WTC11 (cell line): ENCODE data around the gene STK11. TPM values are rescaled to one million over a fixed set of nuclear protein-coding genes. Genes with fewer than 3 reads are reported as not detected.
A peak's percentile ranks its signal among the peaks of the same experiment; 100 is the strongest.

Source experiments
- ATAC-seq: fragments of 200-7000 bp; cut with Tn5 transposase; 2 replicates; pipeline ENCODE4 v1.10.0; 2021; ENCODE audit warnings: mild to moderate bottlenecking, moderate library complexity
- CTCF ChIA-PET: fragments of 300-600 bp; sonication (Branson Sonifier 250); formaldehyde crosslinking; loops from one replicate; lab custom pipeline; 2021; ENCODE audit warnings: antibody characterized with exemption; lab: Charles Lee
- POLR2A ChIA-PET: fragments of 350-600 bp; sonication (Branson Sonifier 250); formaldehyde crosslinking; loops from one replicate; lab custom pipeline; 2021; ENCODE audit warnings: antibody characterized with exemption; lab: Charles Lee
- DNase-seq: peaks from one replicate; pipeline ENCODE4 v3.0.0; 2021; ENCODE audit warnings: low spot score
- H3K27ac Mint-ChIP-seq: 2 replicates; pipeline ENCODE4 v1.8.0; 2021; ENCODE audit warnings: mixed read lengths
- H3K27me3 Mint-ChIP-seq: 2 replicates; pipeline ENCODE4 v1.8.0; 2021; ENCODE audit warnings: low read depth, mild to moderate bottlenecking, moderate library complexity, mixed read lengths
- H3K36me3 Mint-ChIP-seq: 2 replicates; pipeline ENCODE4 v1.8.0; 2021; ENCODE audit warnings: mixed read lengths
- H3K4me1 Mint-ChIP-seq: 2 replicates; pipeline ENCODE4 v1.8.0; 2022; ENCODE audit warnings: mixed read lengths
- H3K4me3 Mint-ChIP-seq: 2 replicates; pipeline ENCODE4 v1.8.0; 2021; ENCODE audit warnings: mild to moderate bottlenecking, moderate library complexity, mixed read lengths
- H3K9me3 Mint-ChIP-seq: 2 replicates; pipeline ENCODE4 v1.8.0; 2021; ENCODE audit warnings: mixed read lengths
- CBFB ChIP-seq: sonication (generic); formaldehyde crosslinking; IDR thresholded peaks from 2 replicates; pipeline ENCODE4 v1.8.1; 2022; ENCODE audit warnings: mild to moderate bottlenecking, low read depth, missing genetic modification reagents
- CREB1 ChIP-seq: sonication (generic); formaldehyde crosslinking; IDR thresholded peaks from 2 replicates; pipeline ENCODE4 v1.8.0; 2023; ENCODE audit warnings: mild to moderate bottlenecking, missing genetic modification reagents
- ELF4 ChIP-seq: sonication (generic); formaldehyde crosslinking; IDR thresholded peaks from 2 replicates; pipeline ENCODE4 v1.8.1; 2022; ENCODE audit warnings: low read depth, mild to moderate bottlenecking, moderate library complexity, missing genetic modification reagents
- EMX1 ChIP-seq: fragments of 250-450 bp; sonication (Bioruptor Pico); IDR thresholded peaks from 2 replicates; pipeline ENCODE4 v1.8.0; 2021; ENCODE audit warnings: mild to moderate bottlenecking
- ETV6 ChIP-seq: sonication (generic); formaldehyde crosslinking; IDR thresholded peaks from 2 replicates; pipeline ENCODE4 v1.8.1; 2022; ENCODE audit warnings: mild to moderate bottlenecking, missing genetic modification reagents
- FOXK1 ChIP-seq: sonication (generic); formaldehyde crosslinking; IDR thresholded peaks from 2 replicates; pipeline ENCODE4 v1.8.0; 2022; ENCODE audit warnings: mild to moderate bottlenecking, moderate library complexity, missing genetic modification reagents
- FOXP1 ChIP-seq: sonication (generic); formaldehyde crosslinking; IDR thresholded peaks from 2 replicates; pipeline ENCODE4 v1.8.0; 2022; ENCODE audit warnings: missing genetic modification reagents, mild to moderate bottlenecking, moderate library complexity, borderline replicate concordance
- GABPB1 ChIP-seq: sonication (generic); formaldehyde crosslinking; IDR thresholded peaks from 2 replicates; pipeline ENCODE4 v1.8.1; 2023; ENCODE audit warnings: mild to moderate bottlenecking, missing genetic modification reagents
- HMGA2 ChIP-seq: fragments of 250-450 bp; sonication (Bioruptor Pico); IDR thresholded peaks from 2 replicates; pipeline ENCODE4 v1.4.0; 2021; ENCODE audit warnings: mild to moderate bottlenecking, moderate library complexity
- MYBL2 ChIP-seq: sonication (generic); formaldehyde crosslinking; IDR thresholded peaks from 2 replicates; pipeline ENCODE4 v1.8.1; 2023; ENCODE audit warnings: mild to moderate bottlenecking, moderate library complexity, missing genetic modification reagents
- PRRX2 ChIP-seq: fragments of 250-450 bp; sonication (Bioruptor Pico); IDR thresholded peaks from 2 replicates; pipeline ENCODE4 v1.8.0; 2021; ENCODE audit warnings: mild to moderate bottlenecking
- TEAD1 ChIP-seq: sonication (generic); formaldehyde crosslinking; IDR thresholded peaks from 2 replicates; pipeline ENCODE4 v1.8.0; 2022; ENCODE audit warnings: mild to moderate bottlenecking, missing genetic modification reagents
- TP53 ChIP-seq: sonication (generic); formaldehyde crosslinking; IDR thresholded peaks from 2 replicates; pipeline ENCODE4 v1.8.1; 2023; ENCODE audit warnings: mild to moderate bottlenecking, missing genetic modification reagents
- ZBTB21 ChIP-seq: sonication (generic); formaldehyde crosslinking; IDR thresholded peaks from 2 replicates; pipeline ENCODE4 v1.8.1; 2023; ENCODE audit warnings: mild to moderate bottlenecking, missing genetic modification reagents, borderline replicate concordance
- ZNF121 ChIP-seq: sonication (generic); formaldehyde crosslinking; IDR thresholded peaks from 2 replicates; pipeline ENCODE4 v1.8.0; 2023; ENCODE audit warnings: missing genetic modification reagents
- ZNF138 ChIP-seq: sonication (generic); formaldehyde crosslinking; conservative IDR thresholded peaks from 2 replicates; pipeline ENCODE4 v1.8.1; 2022; ENCODE audit warnings: mild to moderate bottlenecking, moderate library complexity, missing genetic modification reagents
- ZNF219 ChIP-seq: sonication (generic); formaldehyde crosslinking; IDR thresholded peaks from 2 replicates; pipeline ENCODE4 v1.8.0; 2023; ENCODE audit warnings: missing genetic modification reagents, mild to moderate bottlenecking, borderline replicate concordance
- ZNF281 ChIP-seq: sonication (generic); formaldehyde crosslinking; IDR thresholded peaks from 2 replicates; pipeline ENCODE4 v1.8.0; 2023; ENCODE audit warnings: mild to moderate bottlenecking, missing genetic modification reagents
- ZNF416 ChIP-seq: fragments of 250-450 bp; sonication (Bioruptor Pico); IDR thresholded peaks from 2 replicates; pipeline ENCODE4 v1.9.0; 2021; ENCODE audit warnings: mild to moderate bottlenecking, inconsistent platforms
- ZNF425 ChIP-seq: fragments of 250-450 bp; sonication (Bioruptor Pico); conservative IDR thresholded peaks from 2 replicates; pipeline ENCODE4 v1.9.0; 2021; ENCODE audit warnings: mild to moderate bottlenecking
- ZNF671 ChIP-seq: fragments of 250-450 bp; sonication (Bioruptor Pico); IDR thresholded peaks from 2 replicates; pipeline ENCODE4 v1.8.0; 2021; ENCODE audit warnings: mild to moderate bottlenecking
- total RNA-seq: library from RNA; stranded (reverse); gene quantifications from 3 replicates; pipeline ENCODE4 v1.2.3, GENCODE V29; 2021
- TF ChIP-seq, protein P1 (sequence below): fragments of 250-450 bp; sonication (Bioruptor Pico); IDR thresholded peaks from 2 replicates; pipeline ENCODE4 v1.9.0; 2021; ENCODE audit warnings: mild to moderate bottlenecking
- TF ChIP-seq, protein P2 (sequence below): sonication (generic); formaldehyde crosslinking; IDR thresholded peaks from 2 replicates; pipeline ENCODE4 v1.8.0; 2022; ENCODE audit warnings: mild to moderate bottlenecking, missing genetic modification reagents
- TF ChIP-seq, protein P3 (sequence below): fragments of 250-450 bp; sonication (Bioruptor Pico); IDR thresholded peaks from 2 replicates; pipeline ENCODE4 v1.9.0; 2021; ENCODE audit warnings: mild to moderate bottlenecking, borderline replicate concordance
- TF ChIP-seq, protein P4 (sequence below): sonication (generic); formaldehyde crosslinking; IDR thresholded peaks from 2 replicates; pipeline ENCODE4 v1.8.0; 2022; ENCODE audit warnings: mild to moderate bottlenecking, missing genetic modification reagents

The STK11 gene
- total RNA-seq, 1 experiment from 2014 or later, result 112 TPM

DNA sequence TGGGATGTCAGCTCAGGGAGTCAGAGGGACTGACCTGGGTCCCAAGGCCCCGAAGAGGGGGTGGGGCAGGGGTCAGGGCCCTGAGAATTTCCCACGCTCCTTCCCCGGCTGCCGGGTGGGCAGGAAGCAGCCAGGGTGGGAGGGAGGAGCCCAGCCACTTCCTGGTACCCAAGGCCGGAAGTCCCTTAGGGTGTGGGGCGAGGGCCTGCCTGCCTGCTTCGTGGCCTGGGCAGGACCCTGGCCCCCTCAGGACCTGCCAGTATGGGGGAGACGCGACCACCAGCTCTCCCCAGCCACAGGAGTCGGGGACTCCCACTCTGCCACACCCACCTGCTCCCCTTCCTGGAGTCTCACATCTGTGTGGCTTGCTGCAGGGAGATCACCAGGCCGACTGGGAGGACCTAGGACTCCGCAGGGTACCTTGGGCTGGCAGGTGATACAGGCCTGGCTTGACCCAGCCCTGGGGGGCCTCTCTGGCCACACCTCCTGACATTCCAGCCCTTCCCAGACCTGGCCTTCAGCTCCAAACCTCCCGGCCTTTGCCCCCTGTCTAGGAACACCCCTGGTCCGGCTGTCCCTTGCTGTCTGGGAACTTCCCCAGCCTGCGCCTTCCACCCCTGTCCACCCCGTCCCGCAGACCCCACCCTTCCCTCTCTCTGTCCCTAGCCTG, 53.8 kb downstream of the STK11 start:
- no peaks in the 10 kb centered on the region for H3K9me3 Mint-ChIP-seq
- H3K27me3 Mint-ChIP-seq, result no peaks in the 10 kb centered on the region
- peak overlapping the region; percentile 47 for H3K4me3 Mint-ChIP-seq
- peak; percentile 74 for DNase-seq
- peaks cover 51% of the 10 kb centered on the region for H3K4me1 Mint-ChIP-seq
- peak overlapping the region; percentile 90 for H3K27ac Mint-ChIP-seq
- ChIA-PET CTCF (interaction anchor here (0.6 to 15.6 kb wide), 4 partner anchors 10 to 134 kb away, joined by 3 to 648 read pairs (median 4); partner anchors contain the start of genes ATP5F1D and CIRBP), POLR2A (interaction anchor here (0.5 to 3.6 kb wide), 6 partner anchors 9 to 233 kb away, joined by 3 to 31 read pairs (median 4); partner anchors contain the start of genes CIRBP, CNN2 and FAM174C)
- peak; percentile 31 for ATAC-seq
- peaks cover 29% of the 10 kb centered on the region for H3K36me3 Mint-ChIP-seq
- peak; percentile 77; the same call in 1 of the 2 replicates for TF ChIP-seq FOXP1 (CRISPR knock-in tag)
- no peak for TF ChIP-seq ZBTB21 (CRISPR knock-in tag)
- TF ChIP-seq ZNF671 (CRISPR knock-in tag), result peak; percentile 88; the same call in 1 of the 2 replicates
- TF ChIP-seq, protein P1, sequence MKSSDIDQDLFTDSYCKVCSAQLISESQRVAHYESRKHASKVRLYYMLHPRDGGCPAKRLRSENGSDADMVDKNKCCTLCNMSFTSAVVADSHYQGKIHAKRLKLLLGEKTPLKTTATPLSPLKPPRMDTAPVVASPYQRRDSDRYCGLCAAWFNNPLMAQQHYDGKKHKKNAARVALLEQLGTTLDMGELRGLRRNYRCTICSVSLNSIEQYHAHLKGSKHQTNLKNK (CRISPR knock-in tag), result peak; percentile 42; the same call in 1 of the 2 replicates
- TF ChIP-seq, protein P2, sequence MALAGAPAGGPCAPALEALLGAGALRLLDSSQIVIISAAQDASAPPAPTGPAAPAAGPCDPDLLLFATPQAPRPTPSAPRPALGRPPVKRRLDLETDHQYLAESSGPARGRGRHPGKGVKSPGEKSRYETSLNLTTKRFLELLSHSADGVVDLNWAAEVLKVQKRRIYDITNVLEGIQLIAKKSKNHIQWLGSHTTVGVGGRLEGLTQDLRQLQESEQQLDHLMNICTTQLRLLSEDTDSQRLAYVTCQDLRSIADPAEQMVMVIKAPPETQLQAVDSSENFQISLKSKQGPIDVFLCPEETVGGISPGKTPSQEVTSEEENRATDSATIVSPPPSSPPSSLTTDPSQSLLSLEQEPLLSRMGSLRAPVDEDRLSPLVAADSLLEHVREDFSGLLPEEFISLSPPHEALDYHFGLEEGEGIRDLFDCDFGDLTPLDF (CRISPR knock-in tag), result 0 out of 2 replicates have a peak, but pooled peaks have one; percentile 35
- 0 out of 2 replicates have a peak, but pooled peaks have one; percentile 44 for TF ChIP-seq ZNF281 (CRISPR knock-in tag)
- TF ChIP-seq, protein P3, sequence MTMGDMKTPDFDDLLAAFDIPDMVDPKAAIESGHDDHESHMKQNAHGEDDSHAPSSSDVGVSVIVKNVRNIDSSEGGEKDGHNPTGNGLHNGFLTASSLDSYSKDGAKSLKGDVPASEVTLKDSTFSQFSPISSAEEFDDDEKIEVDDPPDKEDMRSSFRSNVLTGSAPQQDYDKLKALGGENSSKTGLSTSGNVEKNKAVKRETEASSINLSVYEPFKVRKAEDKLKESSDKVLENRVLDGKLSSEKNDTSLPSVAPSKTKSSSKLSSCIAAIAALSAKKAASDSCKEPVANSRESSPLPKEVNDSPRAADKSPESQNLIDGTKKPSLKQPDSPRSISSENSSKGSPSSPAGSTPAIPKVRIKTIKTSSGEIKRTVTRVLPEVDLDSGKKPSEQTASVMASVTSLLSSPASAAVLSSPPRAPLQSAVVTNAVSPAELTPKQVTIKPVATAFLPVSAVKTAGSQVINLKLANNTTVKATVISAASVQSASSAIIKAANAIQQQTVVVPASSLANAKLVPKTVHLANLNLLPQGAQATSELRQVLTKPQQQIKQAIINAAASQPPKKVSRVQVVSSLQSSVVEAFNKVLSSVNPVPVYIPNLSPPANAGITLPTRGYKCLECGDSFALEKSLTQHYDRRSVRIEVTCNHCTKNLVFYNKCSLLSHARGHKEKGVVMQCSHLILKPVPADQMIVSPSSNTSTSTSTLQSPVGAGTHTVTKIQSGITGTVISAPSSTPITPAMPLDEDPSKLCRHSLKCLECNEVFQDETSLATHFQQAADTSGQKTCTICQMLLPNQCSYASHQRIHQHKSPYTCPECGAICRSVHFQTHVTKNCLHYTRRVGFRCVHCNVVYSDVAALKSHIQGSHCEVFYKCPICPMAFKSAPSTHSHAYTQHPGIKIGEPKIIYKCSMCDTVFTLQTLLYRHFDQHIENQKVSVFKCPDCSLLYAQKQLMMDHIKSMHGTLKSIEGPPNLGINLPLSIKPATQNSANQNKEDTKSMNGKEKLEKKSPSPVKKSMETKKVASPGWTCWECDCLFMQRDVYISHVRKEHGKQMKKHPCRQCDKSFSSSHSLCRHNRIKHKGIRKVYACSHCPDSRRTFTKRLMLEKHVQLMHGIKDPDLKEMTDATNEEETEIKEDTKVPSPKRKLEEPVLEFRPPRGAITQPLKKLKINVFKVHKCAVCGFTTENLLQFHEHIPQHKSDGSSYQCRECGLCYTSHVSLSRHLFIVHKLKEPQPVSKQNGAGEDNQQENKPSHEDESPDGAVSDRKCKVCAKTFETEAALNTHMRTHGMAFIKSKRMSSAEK (CRISPR knock-in tag), result peak; percentile 91; the same call in 1 of the 2 replicates
- no peak for TF ChIP-seq TP53 (CRISPR knock-in tag)
- peak; percentile 78 for TF ChIP-seq FOXK1
- no peak for TF ChIP-seq ZNF121 (CRISPR knock-in tag)
- TF ChIP-seq ZNF219 (CRISPR knock-in tag), result no peak
- TF ChIP-seq, protein P4, sequence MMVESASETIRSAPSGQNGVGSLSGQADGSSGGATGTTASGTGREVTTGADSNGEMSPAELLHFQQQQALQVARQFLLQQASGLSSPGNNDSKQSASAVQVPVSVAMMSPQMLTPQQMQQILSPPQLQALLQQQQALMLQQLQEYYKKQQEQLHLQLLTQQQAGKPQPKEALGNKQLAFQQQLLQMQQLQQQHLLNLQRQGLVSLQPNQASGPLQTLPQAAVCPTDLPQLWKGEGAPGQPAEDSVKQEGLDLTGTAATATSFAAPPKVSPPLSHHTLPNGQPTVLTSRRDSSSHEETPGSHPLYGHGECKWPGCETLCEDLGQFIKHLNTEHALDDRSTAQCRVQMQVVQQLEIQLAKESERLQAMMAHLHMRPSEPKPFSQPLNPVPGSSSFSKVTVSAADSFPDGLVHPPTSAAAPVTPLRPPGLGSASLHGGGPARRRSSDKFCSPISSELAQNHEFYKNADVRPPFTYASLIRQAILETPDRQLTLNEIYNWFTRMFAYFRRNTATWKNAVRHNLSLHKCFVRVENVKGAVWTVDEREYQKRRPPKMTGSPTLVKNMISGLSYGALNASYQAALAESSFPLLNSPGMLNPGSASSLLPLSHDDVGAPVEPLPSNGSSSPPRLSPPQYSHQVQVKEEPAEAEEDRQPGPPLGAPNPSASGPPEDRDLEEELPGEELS (CRISPR knock-in tag), result peak; percentile 25; the same call in 1 of the 2 replicates
- TF ChIP-seq ETV6 (CRISPR knock-in tag), result peak; percentile 98
- TF ChIP-seq ZNF416 (CRISPR knock-in tag), result peak; percentile 96
- TF ChIP-seq TEAD1 (CRISPR knock-in tag), result no peak; the same call in 1 of the 2 replicates
- 0 out of 2 replicates have a peak, but pooled peaks have one; percentile 65 for TF ChIP-seq ZNF138
- TF ChIP-seq HMGA2, result 0 out of 2 replicates have a peak, but pooled peaks have one; percentile 6
- no peak for TF ChIP-seq ELF4 (CRISPR knock-in tag)
- peak; percentile 95 for TF ChIP-seq PRRX2 (CRISPR knock-in tag)
- TF ChIP-seq MYBL2 (CRISPR knock-in tag), result no peak
- TF ChIP-seq CREB1 (CRISPR knock-in tag), result no peak
- peak; percentile 41; the same call in 1 of the 2 replicates for TF ChIP-seq GABPB1
- TF ChIP-seq EMX1, result peak; percentile 91
- no peak for TF ChIP-seq CBFB (CRISPR knock-in tag)
- no peak; the same call in 1 of the 2 replicates for TF ChIP-seq ZNF425
